H1 (cell line): ENCODE results near the gene LPP. TPM values are rescaled to one million over a fixed set of nuclear protein-coding genes. Genes with fewer than 3 reads are reported as not detected.

Source experiments
- CTCF ChIA-PET: fragments of 300-600 bp; sonication (Branson Sonifier 250); formaldehyde crosslinking; loops from one replicate; lab custom pipeline; 2021; ENCODE audit not compliant: partially characterized antibody; lab: Charles Lee
- POLR2A ChIA-PET: fragments of 300-600 bp; sonication (Branson Sonifier 250); formaldehyde crosslinking; loops from one replicate; lab custom pipeline; 2021; ENCODE audit warnings: inconsistent platforms; ENCODE audit not compliant: partially characterized antibody; lab: Charles Lee
- DNase-seq, 2 experiments: peaks; one replicate each; pipeline versions ENCODE4 v3.0.0 to v3.0.0-alpha.2; 2010 to 2022; ENCODE audit warnings: low spot score in 2 of 2, low read depth in 1 of 2, mixed read lengths in 1 of 2
- FAIRE-seq: peaks from 2 replicates; lab custom pipeline; 2011; peaks lifted over from hg19 to GRCh38; lab: Jason Lieb, UNC
- H2AFZ ChIP-seq: 2 replicates; pipeline ENCODE4 v1.8.1; 2012; ENCODE audit warnings: low read length, inconsistent platforms
- H2AK5ac ChIP-seq: 2 replicates; pipeline ENCODE4 v1.6.1; 2013; ENCODE audit warnings: low read depth, low read length
- H2BK120ac ChIP-seq: replicated peaks from 2 replicates; pipeline ENCODE3; 2013; ENCODE audit warnings: low read depth, low read length, inconsistent platforms
- H2BK12ac ChIP-seq: 2 replicates; pipeline ENCODE4 v1.6.1; 2013; ENCODE audit warnings: low read depth, low read length
- H2BK15ac ChIP-seq: 2 replicates; pipeline ENCODE4 v1.6.1; 2013; ENCODE audit warnings: low read length
- H2BK20ac ChIP-seq: 2 replicates; pipeline ENCODE4 v1.6.1; 2013; ENCODE audit warnings: low read length
- H2BK5ac ChIP-seq: 2 replicates; pipeline ENCODE4 v1.6.1; 2013; ENCODE audit warnings: low read depth, low read length
- H3K14ac ChIP-seq: 2 replicates; pipeline ENCODE4 v1.6.1; 2013; ENCODE audit warnings: inconsistent platforms; ENCODE audit not compliant: insufficient read length
- H3K18ac ChIP-seq: 2 replicates; pipeline ENCODE4 v1.6.1; 2013; ENCODE audit warnings: low read length; ENCODE audit errors: extremely low read depth
- H3K23ac ChIP-seq: 2 replicates; pipeline ENCODE4 v1.6.1; 2013; ENCODE audit warnings: inconsistent platforms; ENCODE audit not compliant: insufficient read length
- H3K23me2 ChIP-seq: 2 replicates; pipeline ENCODE4 v1.6.1; 2013; ENCODE audit warnings: low read depth, low read length
- H3K27ac ChIP-seq: 2 replicates; pipeline ENCODE4 v1.6.1; 2011; ENCODE audit warnings: low read depth, low read length, inconsistent platforms
- H3K27me3 ChIP-seq, 4 experiments: replicated peaks in 1 of 4; 1 replicate in 1 of 4; 2 replicates in 3 of 4; pipeline versions ENCODE4 v1.6.1 to v1.8.1; 2011 to 2013; ENCODE audit warnings: low read length in 3 of 4, mild to moderate bottlenecking in 3 of 4, inconsistent platforms in 2 of 4, mixed read lengths in 2 of 4, moderate library complexity in 1 of 4; ENCODE audit not compliant: control insufficient read depth in 3 of 4, insufficient read depth in 3 of 4; ENCODE audit errors: extremely low read depth in 1 of 4
- H3K36me3 ChIP-seq, 4 experiments: 2 replicates each; pipeline versions ENCODE4 v1.6.1 to v1.8.1; 2011 to 2013; ENCODE audit warnings: mild to moderate bottlenecking in 4 of 4, low read length in 3 of 4, moderate library complexity in 2 of 4, control low read depth in 1 of 4, inconsistent platforms in 1 of 4; ENCODE audit not compliant: insufficient read depth in 4 of 4, control insufficient read depth in 2 of 4
- H3K4ac ChIP-seq: replicated peaks from 2 replicates; pipeline ENCODE3; 2013; ENCODE audit warnings: low read length, low read depth, mixed read lengths, inconsistent platforms; ENCODE audit not compliant: insufficient read length
- H3K4me1 ChIP-seq, 4 experiments: replicated peaks in 1 of 4; 1 replicate in 1 of 4; 2 replicates in 3 of 4; pipeline versions ENCODE4 v1.6.1 to v1.8.1; 2011 to 2013; ENCODE audit warnings: low read length in 3 of 4, inconsistent platforms in 2 of 4, mixed read lengths in 1 of 4; ENCODE audit not compliant: insufficient read depth in 4 of 4, control insufficient read depth in 3 of 4
- H3K4me2 ChIP-seq, 2 experiments: 2 replicates each; pipeline versions ENCODE4 v1.6.1 to v1.8.1; 2011 to 2013; ENCODE audit warnings: low read depth in 2 of 2, low read length in 2 of 2, control low read depth in 1 of 2, inconsistent platforms in 1 of 2, mild to moderate bottlenecking in 1 of 2; ENCODE audit not compliant: insufficient read depth in 1 of 2
- H3K4me3 ChIP-seq, 4 experiments: fragments of 200-600, 300-600 bp in 1 of 4; sonication (generic), shearing (Covaris generic), sonication (Bioruptor Twin) in 1 of 4; 2 replicates each; pipeline versions ENCODE4 v1.5.1 to v1.8.1; 2011 to 2016; ENCODE audit warnings: low read length in 4 of 4, low read depth in 3 of 4, control low read depth in 2 of 4, inconsistent platforms in 2 of 4, mild to moderate bottlenecking in 2 of 4, mixed read lengths in 1 of 4, moderate library complexity in 1 of 4; ENCODE audit not compliant: insufficient read depth in 2 of 4; ENCODE audit errors: extremely low read depth in 1 of 4
- H3K56ac ChIP-seq: replicated peaks from 2 replicates; pipeline ENCODE3; 2013; ENCODE audit warnings: low read depth, mild to moderate bottlenecking, mixed read lengths, low read length, inconsistent platforms; ENCODE audit not compliant: insufficient read length
- H3K79me1 ChIP-seq: 2 replicates; pipeline ENCODE4 v1.6.1; 2013; ENCODE audit warnings: low read depth, low read length, control low read depth
- H3K79me2 ChIP-seq, 2 experiments: 2 replicates each; pipeline versions ENCODE4 v1.6.1 to v1.8.1; 2012 to 2013; ENCODE audit warnings: low read length in 2 of 2, mild to moderate bottlenecking in 2 of 2, inconsistent platforms in 1 of 2; ENCODE audit not compliant: insufficient read depth in 2 of 2, control insufficient read depth in 1 of 2
- H3K9ac ChIP-seq, 4 experiments: replicated peaks in 1 of 4; 1 replicate in 1 of 4; 2 replicates in 3 of 4; pipeline versions ENCODE4 v1.6.1 to v1.8.1; 2011 to 2013; ENCODE audit warnings: low read depth in 3 of 4, low read length in 3 of 4, control low read depth in 2 of 4, mild to moderate bottlenecking in 2 of 4, moderate library complexity in 2 of 4, inconsistent platforms in 1 of 4; ENCODE audit errors: extremely low read depth in 1 of 4
- H3K9me3 ChIP-seq, 2 experiments: 2 replicates each; pipeline versions ENCODE4 v1.6.1 to v1.8.1; 2012 to 2013; ENCODE audit warnings: mild to moderate bottlenecking in 2 of 2, moderate library complexity in 2 of 2, control low read depth in 1 of 2, inconsistent platforms in 1 of 2, low read depth in 1 of 2, low read length in 1 of 2, mixed read lengths in 1 of 2; ENCODE audit not compliant: insufficient read depth in 2 of 2
- H4K20me1 ChIP-seq, 2 experiments: replicated peaks in 1 of 2; 2 replicates each; pipeline versions ENCODE3 to v1.8.1; 2011 to 2013; ENCODE audit warnings: inconsistent platforms in 2 of 2, low read length in 2 of 2, mild to moderate bottlenecking in 1 of 2; ENCODE audit not compliant: insufficient read depth in 2 of 2, control insufficient read depth in 1 of 2
- H4K5ac ChIP-seq: 2 replicates; pipeline ENCODE4 v1.6.1; 2013; ENCODE audit warnings: low read length, low read depth, mixed read lengths, inconsistent platforms; ENCODE audit not compliant: insufficient read length
- H4K8ac ChIP-seq: 2 replicates; pipeline ENCODE4 v1.8.0; 2013; ENCODE audit warnings: mild to moderate bottlenecking, moderate library complexity, low read length, inconsistent platforms; ENCODE audit not compliant: insufficient read depth; ENCODE audit errors: extremely low read depth
- H4K91ac ChIP-seq: replicated peaks from 2 replicates; pipeline ENCODE3; 2013; ENCODE audit warnings: low read length, mixed read lengths, inconsistent platforms; ENCODE audit not compliant: insufficient read length
- CEBPB ChIP-seq: IDR thresholded peaks from 2 replicates; pipeline ENCODE4 v1.6.1; 2012; ENCODE audit warnings: low read depth, low read length
- MAFK ChIP-seq: IDR thresholded peaks from 2 replicates; pipeline ENCODE4 v1.6.1; 2012; ENCODE audit warnings: low read depth, mild to moderate bottlenecking, improper control_type of control experiment, low read length
- PHF8 ChIP-seq: fragments of 200-600 bp; sonication (generic); conservative IDR thresholded peaks from 2 replicates; pipeline ENCODE4 v1.7.1; 2012; ENCODE audit warnings: low read depth, mild to moderate bottlenecking, inconsistent platforms, low read length, moderate library complexity
- POLR2AphosphoS5 ChIP-seq: IDR thresholded peaks from 2 replicates; pipeline ENCODE4 v1.6.1; 2011; ENCODE audit warnings: low read depth, low read length
- RXRA ChIP-seq: IDR thresholded peaks from 2 replicates; pipeline ENCODE4 v1.6.1; 2011; ENCODE audit warnings: low read depth, mild to moderate bottlenecking, low read length, moderate library complexity; ENCODE audit not compliant: insufficient read depth
- SUZ12 ChIP-seq: fragments of 200-600 bp; sonication (generic); IDR thresholded peaks from 2 replicates; pipeline ENCODE4 v1.6.1; 2012; ENCODE audit warnings: mild to moderate bottlenecking, inconsistent platforms, low read length, moderate library complexity, mixed read lengths
- TEAD4 ChIP-seq: IDR thresholded peaks from 2 replicates; pipeline ENCODE4 v1.6.1; 2012; ENCODE audit warnings: low read depth, low read length, inconsistent platforms, mixed read lengths
- WGBS, 2 experiments: shearing (Covaris generic) in 1 of 2; methylation state at CpG; one replicate each; pipeline versions ENCODE4 v1.1.6 to v1.1.7; 2013 to 2015; ENCODE audit warnings: low lambda C conversion rate in 2 of 2, mixed read lengths in 2 of 2, inconsistent platforms in 1 of 2, low coverage in 1 of 2, missing lambda C conversion rate in 1 of 2; ENCODE audit not compliant: insufficient replicate concordance in 2 of 2, insufficient coverage in 1 of 2, insufficient read length in 1 of 2; ENCODE audit errors: extremely low coverage in 1 of 2, missing lambda C conversion rate in 1 of 2; 5-methylcytosine and 5-hydroxymethylcytosine counted together
- polyA plus RNA-seq, 7 experiments: library from polyadenylated mRNA; depleted of rRNA in 3 of 7; stranded (reverse) in 5 of 7; unstranded in 2 of 7; fragments of >200 nt in 5 of 7; fragments of 200-250 nt in 2 of 7; gene quantifications; 1 replicate in 5 of 7; 2 replicates in 1 of 7; 4 replicates in 1 of 7; pipeline versions ENCODE4 v1.2.1 to v1.2.3, GENCODE V29; 2011 to 2013; ENCODE audit warnings: missing spikeins in 2 of 7, mixed read lengths in 2 of 7
- total RNA-seq: library from RNA; stranded (reverse); fragmentation: NEBNext Ultra II Directional; extraction: Animal tissue kit (Norgen Biotek cat#: 25700); gene quantifications from 2 replicates; pipeline ENCODE4 v1.2.1, GENCODE V29; 2021
- TF ChIP-seq, protein P1 (sequence below): IDR thresholded peaks from 2 replicates; pipeline ENCODE4 v1.6.1; 2011; ENCODE audit warnings: low read length, improper control_type of control experiment

The LPP gene
- total and polyA plus RNA-seq, 2 of the 8 experiments (the other 6 are each of a cell fraction or from before 2014, with no cell fraction given): 10.0 to 53.3 TPM

GRCh38 chr3:188267790-188268335 lies 113.9 kb downstream of the LPP start:
- Histone ChIP-seq H3K4me1 (peaks cover 8 to 25% (median 17%) of the 10 kb centered on the region in 4 experiments), H3K56ac (no peak overlapping the region), H4K5ac (no peak overlapping the region), H3K18ac (no peak overlapping the region), H3K79me2 (peaks cover 0 to 12% of the 10 kb centered on the region in 2 experiments; a peak in 2 of 4 replicates), H2BK15ac (no peak overlapping the region), H3K14ac (no peak overlapping the region), H2AFZ (no peak overlapping the region), H2BK120ac (no peak overlapping the region), H3K23me2 (peaks cover 1% of the 10 kb centered on the region; the same call in 1 of the 2 replicates), H3K79me1 (no peaks in the 10 kb centered on the region), H3K4me2 (peak overlapping the region in 1 of 2 experiments; percentile 41; a peak in 2 of 4 replicates), H3K9ac (no peak overlapping the region), H4K20me1 (no peaks in the 10 kb centered on the region), H3K4ac (no peak overlapping the region), H3K36me3 (no peaks in the 10 kb centered on the region), H3K27me3 (no peaks in the 10 kb centered on the region), H4K8ac (no peak overlapping the region), H2BK12ac (peak overlapping the region; percentile 89; the same call in 1 of the 2 replicates), H4K91ac (no peak overlapping the region), H3K27ac (no peak overlapping the region), H3K23ac (no peak overlapping the region), H3K9me3 (no peaks in the 10 kb centered on the region), H2AK5ac (peak overlapping the region; percentile 44; the same call in 1 of the 2 replicates), H2BK5ac (0 out of 2 replicates have a peak overlapping the region, but pooled peaks have one; percentile 55), H3K4me3 (no peak overlapping the region), H2BK20ac (no peak overlapping the region)
- no peak for FAIRE-seq
- ChIA-PET CTCF (interaction anchor here (0.7 to 3.6 kb wide), 4 partner anchors 10 to 528 kb away, joined by 3 to 12 read pairs (median 5); no protein-coding TSS in a partner anchor), POLR2A (interaction anchor here (1.1 to 1.5 kb wide), 3 partner anchors 10 to 58 kb away, joined by 3 to 4 read pairs (median 3); no protein-coding TSS in a partner anchor)
- no peak for DNase-seq
- TF ChIP-seq RXRA (no peak), SUZ12 (no peak), CEBPB (no peak), POLR2AphosphoS5 (no peak), MAFK (peak; percentile 78), PHF8 (no peak), TEAD4 (peak; percentile 60; the same call in 1 of the 2 replicates)
- TF ChIP-seq, protein P1, sequence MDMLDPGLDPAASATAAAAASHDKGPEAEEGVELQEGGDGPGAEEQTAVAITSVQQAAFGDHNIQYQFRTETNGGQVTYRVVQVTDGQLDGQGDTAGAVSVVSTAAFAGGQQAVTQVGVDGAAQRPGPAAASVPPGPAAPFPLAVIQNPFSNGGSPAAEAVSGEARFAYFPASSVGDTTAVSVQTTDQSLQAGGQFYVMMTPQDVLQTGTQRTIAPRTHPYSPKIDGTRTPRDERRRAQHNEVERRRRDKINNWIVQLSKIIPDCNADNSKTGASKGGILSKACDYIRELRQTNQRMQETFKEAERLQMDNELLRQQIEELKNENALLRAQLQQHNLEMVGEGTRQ: 0 out of 2 replicates have a peak, but pooled peaks have one; percentile 9
- 74% methylated on average over 7 of the region's 7 CpGs; no CpG with 5 or more reads in 1 of the 2 experiments for WGBS, 2 experiments
